HG03139 (cell line): Measurements from ENCODE around the gene PRDM5.

Experiments
- ATAC-seq: cut with Tn5 transposase; IDR thresholded peaks from one replicate; pipeline ENCODE4 v1.9.1; 2021; ENCODE audit not compliant: unreplicated experiment

PRDM5 gene

DNA sequence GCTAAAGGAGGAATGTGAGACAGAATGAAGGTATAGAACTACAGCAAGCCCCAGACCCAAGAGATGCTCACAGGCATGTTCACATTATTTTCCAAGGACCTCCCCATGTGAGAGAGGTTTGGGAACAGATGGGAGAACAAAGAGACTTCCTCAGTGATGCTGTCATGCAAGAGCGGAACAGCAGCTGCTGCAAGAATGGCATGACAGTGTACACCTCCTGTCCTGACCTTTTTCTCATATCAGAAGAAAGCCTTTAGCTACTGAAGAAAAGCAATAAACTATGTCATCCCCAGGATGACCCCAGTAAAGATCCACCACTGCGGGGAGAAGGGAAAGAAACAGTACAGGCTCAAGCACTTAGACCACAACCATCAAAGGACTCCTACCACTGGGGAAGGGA is 7.2 kb downstream of the PRDM5 start:
- no peak for ATAC-seq

DNA sequence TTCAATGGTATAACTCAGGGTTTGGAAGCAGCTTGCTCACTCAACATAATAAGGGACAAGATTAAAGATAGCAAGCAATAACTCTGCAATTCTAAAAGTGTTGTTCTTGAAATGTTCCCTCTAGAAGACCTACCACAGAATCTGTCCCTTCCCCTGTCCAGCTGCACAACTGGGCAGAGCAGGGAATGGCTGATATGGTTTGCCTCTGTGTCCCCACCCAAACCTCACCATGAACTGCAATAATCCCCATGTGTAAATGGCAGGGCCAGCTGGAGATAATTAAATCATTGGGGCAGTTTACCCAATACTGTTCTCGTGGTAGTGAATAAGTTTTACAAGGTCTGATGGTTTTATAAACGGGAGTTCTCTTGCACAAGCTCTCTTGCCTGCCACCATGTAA is 19.1 kb downstream of the PRDM5 start:
- ATAC-seq: no peak

DNA sequence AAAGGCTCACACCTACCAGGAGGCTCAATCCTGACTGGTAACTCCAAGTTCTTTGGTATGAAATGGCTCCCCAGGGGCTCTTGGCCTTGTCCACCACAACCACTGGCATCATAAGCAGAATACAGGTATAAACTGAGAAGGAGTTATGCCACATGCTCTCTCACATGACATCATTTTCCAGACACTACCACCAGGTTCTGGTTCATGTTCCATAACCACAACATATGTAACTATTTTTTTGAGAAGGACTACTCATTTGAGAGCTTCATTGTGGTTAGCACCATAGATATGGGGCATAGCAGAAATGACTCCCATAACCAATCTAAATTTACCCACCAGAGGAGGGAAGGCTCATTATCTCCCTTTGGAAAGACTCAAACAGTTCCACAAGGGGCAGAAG is 19.6 kb downstream of the PRDM5 start:
- no peak for ATAC-seq

DNA sequence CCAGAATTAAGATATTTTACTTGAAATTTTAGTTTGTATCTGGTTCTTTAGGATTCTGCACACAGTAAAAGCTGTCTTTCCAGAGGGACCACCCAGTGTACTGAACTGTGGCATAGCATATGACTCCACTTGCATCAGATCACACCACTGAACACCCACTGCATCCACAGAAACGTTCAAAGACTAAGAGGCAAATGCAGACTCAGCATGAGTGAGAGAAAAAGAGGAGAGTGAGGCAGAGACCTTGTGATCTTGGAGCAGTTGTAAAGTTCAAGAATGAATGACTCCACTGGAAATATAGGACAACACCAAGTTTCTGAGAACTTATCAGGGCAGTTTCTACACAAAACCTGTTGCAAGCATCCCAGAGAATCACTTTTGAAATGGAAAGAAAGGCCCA is 20.8 kb downstream of the PRDM5 start:
- no peak for ATAC-seq

DNA sequence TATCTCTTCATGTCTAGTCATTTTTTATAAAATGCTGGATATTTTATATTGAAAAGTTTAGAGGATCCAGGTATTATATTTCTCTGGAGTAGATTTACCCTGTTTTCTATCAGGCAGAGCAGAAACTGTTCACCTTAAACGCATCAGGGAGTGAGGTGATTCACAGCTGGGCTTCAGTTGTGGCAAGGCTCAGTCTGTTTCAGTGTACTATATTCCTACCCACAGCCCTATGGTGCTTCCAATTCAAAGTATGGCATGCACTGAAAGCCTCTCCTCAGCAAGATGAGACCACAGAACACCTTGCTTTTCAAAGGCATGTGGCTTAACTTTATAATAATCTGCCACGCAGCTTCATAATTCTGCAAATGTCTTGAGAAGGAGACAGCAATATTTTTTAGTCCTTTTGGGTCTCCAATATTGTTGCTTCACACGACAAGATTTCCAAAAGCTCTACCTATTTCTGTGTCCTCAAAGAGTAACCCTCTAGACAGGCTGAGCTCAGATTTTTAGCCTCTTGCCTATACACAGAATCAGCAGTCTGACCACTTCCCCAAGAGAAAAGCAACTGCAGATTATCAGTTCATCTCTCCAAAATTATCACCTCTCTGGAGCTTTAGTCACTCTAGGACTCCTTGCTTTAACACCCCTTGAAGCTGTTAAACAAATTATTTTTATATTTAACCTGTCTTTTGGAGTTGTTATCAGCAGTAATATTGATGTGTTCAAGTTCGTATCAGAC is 24.4 kb downstream of the PRDM5 start:
- ATAC-seq: no peak

DNA sequence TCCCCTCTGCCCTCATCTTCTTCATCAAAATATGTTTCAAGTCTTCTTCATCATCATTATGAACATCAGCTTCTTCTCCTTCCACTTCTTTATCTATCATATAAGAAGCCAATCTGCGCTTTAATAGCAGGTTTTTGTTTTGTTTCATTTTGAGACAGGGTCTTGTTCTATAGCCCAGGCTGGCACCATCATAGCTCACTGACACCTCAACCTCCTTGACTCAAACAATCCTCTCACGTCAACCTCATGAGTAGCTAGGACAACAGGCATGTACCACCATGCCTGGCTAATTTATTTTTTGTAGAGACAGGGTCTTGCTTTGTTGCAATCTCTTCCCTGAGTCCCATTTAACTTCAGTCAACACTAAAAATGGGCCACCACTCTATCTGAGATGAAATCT is 27.0 kb downstream of the PRDM5 start:
- no peak for ATAC-seq

DNA sequence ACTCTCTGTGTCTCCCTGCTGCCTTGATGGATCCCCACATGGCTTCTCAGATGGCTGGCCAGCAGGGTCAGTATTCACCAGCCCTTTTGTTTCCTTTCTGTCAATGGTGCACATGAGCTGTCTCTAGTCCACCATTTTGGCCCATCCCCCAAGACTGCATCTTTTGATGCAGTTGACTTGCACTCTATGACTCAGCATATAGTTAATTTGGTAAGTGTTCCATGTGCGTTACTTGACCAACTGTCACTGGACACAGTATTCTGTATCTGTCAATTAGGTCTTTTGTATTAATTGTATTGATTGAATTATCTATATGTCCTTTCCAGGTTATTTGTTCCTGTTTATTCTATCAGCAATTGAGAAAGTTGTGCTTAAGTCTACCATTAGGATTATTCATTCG is 29.2 kb downstream of the PRDM5 start:
- no peak for ATAC-seq

DNA sequence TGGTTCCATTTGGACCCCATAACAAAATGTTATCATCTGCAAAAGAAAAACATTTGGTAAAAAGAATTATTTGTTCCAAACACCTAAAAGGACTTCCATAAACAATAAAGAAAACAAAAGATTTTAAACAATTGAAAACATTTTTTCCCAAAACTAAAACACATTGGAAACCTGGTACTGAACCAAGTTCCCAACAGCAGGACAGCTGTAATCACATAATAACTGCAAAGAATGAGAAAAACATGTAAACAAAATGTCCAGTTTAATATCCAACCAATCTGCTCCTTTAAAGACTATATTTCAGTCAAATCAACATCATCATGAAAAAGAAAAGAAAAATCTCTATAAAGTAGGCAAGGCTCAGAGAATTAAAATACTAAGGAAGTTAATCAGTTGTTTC is 36.3 kb downstream of the PRDM5 start:
- no peak for ATAC-seq

DNA sequence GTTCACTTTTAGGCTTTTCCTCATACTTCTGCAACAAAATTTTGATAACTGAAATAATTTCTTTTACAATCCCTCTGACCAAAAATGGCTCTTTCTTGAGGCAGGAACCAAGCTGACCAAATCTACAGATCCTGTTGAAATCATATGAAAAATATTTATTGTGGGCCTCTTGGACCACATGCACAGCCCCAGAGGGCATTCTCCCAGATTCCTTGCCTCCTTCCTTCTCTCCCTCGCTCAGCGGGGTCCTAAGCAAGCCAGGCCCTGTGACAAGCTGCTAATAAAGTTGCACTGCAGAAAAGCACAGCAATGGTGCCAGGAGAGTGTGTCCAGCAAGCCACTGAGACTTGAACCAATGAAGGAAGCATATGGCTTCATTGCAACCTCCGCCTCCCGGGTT is 40.7 kb downstream of the PRDM5 start:
- ATAC-seq: no peak

DNA sequence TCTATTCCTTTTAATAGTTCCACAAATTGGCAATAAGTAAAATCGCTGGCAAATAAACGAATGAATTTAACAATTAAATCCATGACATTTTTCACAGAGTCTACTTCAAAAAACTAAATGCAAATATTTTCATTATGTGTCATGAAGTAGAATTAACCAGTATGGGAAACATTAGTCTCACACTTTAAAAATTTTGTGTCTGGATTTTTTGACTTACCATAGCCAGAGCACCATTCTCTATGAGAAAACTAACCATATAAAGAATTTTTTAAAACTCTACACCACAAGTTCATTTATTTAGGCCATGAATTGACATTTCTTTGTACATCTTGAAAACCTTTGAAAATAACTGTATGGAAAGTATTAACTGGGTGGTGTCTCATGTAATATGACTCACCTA is 41.2 kb downstream of the PRDM5 start:
- no peak for ATAC-seq

DNA sequence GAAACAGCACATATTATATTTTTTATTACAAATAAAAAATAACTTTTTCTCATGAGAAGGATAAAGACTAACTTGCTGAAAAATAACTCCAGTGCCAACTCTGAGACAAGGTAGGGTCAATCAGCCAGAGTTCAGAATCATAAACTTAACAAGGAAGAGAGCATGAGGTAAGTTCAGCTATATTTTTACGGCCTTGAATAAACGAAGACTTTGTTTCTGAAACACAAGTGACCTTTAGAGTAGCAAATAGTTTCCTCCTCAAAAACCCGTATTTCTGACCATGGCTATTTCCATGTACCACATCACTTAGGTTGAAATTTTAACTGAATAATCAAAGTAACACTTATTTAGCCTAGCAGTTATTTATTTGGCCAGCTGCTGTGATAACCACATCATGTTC is 45.5 kb downstream of the PRDM5 start:
- no peak for ATAC-seq

DNA sequence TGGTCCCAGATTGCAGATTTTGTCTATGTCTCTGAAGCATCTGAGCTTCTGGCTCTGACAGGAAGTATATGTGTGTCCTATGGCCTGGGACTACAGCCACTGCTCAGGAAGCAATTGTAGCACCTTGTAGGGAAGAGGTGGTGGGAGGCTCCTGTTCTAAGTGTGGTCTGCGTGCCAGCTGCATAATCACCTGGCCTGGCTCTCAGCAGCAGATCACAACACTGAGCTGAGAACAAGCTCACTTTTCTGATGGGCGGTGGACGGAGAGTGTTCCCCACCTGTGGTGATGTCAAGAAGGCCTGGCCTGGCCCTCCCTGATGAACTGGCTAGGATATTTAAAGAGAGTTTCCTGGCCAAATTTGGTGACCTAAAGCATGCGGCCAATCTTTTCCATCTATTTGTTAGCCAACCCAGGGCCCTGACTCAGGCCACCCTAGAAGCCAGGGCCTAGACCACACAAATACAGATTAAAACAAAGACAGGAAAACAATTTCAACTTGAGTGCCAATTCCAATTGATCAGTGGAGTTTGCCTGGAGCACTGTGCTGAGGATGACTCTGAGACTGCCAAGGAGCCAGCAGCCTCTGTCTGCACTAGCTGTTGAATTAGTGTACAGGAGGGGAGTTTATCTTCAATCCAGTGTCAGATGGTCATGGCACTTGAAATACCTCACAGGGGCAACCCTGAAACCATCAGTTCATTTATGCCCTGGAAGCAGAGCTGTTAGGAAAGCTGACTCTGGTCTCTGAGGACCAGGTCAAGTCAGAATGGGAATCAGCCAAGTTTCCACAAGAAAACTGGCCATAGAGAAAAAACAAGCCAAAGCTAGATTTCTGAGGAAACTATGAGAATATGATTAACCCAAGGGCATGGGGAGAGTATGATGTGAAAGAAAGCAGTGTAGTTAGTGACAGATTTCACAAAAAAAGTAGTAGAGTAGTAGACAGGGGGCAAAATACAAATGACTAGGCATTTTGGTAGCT is 47.4 kb downstream of the PRDM5 start:
- ATAC-seq: no peak

DNA sequence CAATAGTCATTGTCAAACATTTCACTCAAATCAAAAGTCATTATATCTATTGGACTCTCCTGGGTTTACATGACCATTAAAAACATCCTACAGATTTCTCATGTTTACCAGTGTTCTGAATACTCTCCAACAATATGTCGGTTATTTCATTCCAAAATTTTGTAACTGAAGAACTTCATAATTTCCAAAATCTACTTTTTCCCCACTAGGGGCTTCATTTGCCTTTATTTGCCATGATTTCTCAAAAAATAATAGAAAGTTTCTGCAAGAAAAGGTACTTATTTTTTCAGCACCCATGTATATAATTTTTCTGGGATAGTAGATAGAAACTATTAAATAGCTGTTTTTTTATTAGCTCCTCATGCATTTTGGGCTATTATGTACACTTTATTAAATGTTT is 49.0 kb downstream of the PRDM5 start:
- ATAC-seq: no peak

DNA sequence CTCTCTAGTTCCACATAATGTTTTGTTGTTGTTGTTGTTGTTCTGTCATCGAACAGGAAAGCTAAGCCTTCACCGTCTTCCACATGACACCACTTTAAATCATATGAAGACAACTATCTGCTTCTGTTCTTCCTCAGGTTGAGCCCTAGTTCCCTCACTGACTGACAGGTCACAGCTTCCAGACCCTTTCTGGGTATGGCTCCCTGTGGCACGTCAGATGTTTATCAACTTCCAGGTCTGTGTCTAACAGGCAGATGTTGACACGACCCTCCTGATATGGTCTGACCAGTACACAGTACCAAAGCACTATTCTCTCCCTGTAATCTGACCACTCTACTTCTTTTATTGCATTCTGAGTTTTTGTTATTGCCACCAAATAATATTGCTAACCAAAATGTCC is 51.4 kb downstream of the PRDM5 start:
- ATAC-seq: no peak

DNA sequence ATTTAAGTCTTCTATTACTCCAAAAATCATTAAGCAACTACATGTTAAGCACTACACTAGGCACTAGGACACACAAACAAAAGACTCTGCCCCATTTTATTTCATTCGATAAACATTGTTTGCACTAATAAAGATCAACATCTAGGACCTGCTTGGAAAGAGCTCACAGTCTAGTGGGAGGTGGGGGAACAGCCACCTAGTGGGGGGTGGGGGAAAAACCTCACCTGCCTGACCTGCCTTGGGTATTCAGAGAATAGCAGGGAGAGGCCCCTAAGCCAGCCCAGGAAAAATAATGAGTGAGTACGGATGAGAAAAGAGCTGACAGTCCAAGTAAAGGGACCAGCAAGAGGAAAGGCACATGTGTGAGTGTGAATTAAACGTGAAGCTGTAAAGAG is 52.2 kb downstream of the PRDM5 start:
- ATAC-seq: no peak

DNA sequence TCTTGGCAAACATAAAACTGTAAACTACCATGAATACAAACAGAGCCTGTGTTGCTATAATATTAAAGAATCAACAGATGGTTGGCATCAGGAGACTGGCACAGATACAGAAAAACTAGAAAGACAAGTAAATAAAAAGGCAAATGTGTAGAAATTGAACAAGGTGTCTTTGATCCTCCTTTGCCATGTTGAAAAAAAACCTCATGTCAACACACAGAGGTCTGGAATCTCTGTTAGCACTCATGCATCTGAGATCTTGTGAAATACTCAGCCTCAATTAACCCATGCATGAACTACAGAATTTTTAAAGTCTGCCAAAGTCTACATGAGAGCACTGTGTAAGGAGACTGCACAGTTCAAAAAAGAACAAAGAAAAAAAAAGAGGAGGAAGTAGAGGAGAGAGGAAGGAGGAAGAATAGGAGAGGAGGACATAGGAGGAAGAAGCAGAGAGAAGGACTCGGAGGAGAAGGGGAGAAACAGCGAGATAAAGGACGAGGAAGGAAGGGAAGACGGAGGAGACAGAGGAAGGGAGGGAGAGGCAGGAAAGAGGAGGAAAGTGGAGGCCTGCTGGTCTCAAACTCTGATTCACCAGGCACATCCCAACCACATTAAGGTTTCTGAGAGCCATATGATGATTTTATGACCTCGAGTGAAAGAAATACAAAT is 52.8 kb downstream of the PRDM5 start:
- ATAC-seq: no peak

DNA sequence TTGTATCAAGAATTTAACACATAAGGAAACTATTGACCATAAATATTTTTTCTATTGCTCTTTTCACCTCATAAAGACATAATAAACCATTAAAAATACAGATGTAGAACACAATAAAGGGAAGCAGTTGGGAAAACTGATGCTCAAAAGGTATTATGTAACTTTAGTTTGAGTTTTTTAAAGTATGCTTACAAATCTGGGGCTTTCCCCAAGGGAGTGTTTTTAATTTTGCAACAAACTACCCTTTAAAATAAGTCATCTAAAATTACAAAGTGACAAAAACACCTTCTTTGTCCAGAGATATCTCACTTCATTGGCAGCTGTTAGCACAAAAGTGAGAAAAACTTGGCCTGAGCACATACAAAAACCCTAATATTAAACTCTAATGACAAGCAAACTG is 55.0 kb downstream of the PRDM5 start:
- no peak for ATAC-seq

DNA sequence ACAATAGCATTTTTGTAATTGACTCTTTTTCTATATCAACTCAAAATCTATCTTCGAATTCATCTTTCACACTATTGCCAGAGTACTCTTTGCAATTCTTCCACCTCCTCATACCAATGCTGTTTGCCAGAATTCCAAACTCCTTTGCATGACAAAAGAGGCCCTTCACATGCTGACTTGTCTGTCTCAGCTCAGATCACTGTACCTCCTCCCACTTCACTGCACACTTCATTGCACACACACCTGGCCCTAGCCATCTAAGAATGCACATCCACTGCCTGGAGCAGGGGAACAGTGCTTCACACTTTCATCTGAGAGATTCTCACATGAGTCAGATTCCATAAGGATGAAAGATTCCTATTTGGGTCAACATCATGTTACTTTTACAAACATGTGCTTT is 56.5 kb downstream of the PRDM5 start:
- ATAC-seq: no peak

DNA sequence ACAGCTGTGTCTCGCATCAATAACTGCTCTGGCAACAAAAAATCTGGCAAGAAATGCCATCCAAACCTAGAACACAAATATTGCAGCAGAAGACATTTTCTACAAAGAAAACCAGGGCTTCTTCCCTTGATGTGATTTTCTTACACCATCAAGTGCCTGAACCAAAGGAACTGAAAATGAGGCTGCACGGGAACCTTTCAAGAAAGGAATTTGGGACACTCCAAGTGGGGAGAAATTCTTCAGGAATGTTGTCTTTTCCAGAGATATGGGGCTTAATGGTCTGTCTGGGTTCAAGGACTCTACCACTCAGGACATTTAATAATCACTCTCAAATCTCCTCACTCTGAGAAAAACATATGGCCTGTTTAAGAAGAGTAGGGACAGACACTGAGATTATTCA is 57.6 kb downstream of the PRDM5 start:
- ATAC-seq: no peak

DNA sequence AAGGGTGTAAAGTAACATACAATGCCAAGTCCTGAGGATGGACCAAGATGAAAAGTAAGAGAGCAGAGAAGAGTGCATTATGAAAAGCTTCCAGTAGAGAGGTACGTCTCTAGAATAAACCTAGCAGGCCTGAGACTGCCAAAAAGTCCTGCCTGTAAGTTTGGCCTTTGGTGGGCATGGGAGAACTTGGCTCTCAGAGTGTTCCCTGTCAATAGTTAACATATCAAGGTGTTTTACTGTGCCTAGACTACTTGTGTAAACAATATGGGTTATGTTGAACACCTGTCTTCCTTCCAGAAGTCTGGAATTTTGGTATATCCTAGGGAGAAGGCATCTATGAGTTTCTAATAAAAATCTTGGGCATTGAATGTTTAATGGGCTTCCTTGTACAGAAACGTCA is 60.1 kb downstream of the PRDM5 start:
- ATAC-seq: no peak

DNA sequence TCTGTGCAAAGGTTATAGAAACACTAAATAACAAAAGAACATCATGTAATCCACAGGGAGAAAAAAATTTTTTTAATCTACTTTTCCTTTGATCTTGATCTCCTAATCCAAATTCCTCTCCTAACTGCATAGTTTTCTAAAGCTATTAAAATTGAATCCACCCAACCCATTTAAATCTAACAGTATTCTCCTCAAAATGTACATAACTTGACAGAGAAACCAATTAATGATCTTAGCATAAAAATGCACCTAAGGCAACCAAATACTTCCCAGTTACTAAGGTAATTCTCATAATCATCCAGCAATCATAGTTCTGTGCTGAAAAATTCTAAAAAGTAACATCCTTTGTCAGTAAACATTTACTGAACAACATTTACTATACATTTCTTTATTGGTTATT is 60.7 kb downstream of the PRDM5 start:
- ATAC-seq: no peak

DNA sequence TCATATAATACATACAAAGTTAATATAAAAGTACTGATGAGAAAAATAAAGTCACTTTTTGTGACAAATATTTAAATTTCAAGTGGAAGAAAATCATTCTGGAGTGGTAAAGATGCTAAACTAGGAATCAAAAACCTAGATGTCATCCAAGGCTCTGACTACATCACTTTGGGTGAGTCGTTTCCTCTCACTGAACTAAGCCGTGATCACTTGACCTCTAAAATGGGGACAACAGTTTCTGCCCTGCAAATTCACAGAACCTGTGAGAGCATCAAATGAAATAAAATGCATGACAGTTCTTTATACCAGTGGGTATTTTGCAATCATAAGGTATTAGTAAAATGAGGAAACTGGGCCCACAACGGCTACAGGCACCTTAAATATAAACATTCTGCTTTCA is 63.8 kb downstream of the PRDM5 start:
- no peak for ATAC-seq
